Measurements from ENCODE around the gene CDK11B.
"Not testable (repeated sequence)": the region's sequence is repeated elsewhere in the genome, so short reads cannot be mapped to it uniquely, and the experiment has no call there.

The CDK11B gene

DNA sequence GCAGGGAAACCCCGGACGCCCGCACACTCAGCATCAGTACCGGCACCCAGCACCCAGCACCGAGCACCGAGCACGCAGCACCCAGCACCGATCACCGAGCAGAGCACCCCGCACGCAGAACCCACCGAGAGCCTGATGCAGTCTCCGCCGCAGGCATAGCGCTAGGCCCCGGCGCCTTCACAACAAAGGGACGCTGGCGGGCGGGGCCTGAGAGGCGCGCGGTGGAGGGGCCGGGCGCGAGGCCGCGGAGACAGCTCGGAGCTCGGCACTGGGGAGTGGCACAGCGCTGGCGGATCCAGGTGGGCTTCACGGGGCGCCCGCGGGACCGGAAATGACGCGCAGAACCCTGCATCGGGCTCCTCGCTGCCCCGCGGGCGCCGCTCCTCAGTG lies 33.5 kb upstream of the CDK11B start:
- DNase-seq (ENCODE audit: low read depth, low spot score); POLR2A ChIA-PET; CTCF ChIA-PET: not testable (repeated sequence)
- peak overlapping the region; percentile 56 for H3K4me3 ChIP-seq (ENCODE audit: low read depth, low read length)

DNA sequence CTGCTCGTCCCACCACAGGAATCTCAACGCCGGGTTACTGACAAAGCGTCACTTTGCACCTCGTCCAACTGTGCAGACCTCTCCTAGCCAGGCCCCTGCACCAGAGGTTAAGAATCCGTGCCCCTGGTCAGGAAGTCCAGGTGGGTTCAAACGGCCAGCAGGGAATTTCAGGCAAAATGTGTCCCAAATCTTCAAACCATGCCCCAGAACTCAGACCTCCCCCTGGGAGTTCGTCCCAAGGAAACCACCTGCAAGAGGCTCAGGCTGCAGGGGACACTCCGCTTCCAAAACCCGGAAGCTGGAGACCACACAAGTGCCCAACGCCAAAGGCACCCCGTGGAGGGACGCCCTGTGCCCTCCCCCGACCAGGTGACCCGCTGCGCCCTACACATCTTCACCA lies 32.6 kb upstream of the CDK11B start:
- POLR2A ChIA-PET; DNase-seq (ENCODE audit: low read depth, low spot score); CTCF ChIA-PET: not testable (repeated sequence)
- peak overlapping the region; percentile 44 for H3K4me3 ChIP-seq (ENCODE audit: low read depth, low read length)

DNA sequence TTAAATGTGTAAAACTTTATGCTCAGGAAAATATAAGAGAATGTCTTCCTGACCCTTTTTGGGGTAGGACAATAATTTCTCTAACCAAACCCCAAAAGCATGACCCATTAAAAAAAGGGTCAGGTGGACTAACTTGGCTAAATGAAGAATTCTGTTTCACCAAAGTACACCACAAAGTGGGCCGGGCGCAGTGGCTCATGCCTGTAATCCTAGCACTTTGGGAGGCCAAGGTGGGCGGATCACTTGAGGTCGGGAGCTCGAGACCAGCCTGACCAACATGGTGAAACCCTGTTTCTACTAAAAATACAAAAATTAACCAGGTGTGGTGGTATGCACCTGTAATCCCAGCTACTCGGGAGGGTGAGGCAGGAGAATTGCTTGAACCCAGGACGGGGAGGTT lies 30.7 kb upstream of the CDK11B start:
- H3K4me3 ChIP-seq (ENCODE audit: low read depth, low read length); DNase-seq (ENCODE audit: low read depth, low spot score); CTCF ChIA-PET; POLR2A ChIA-PET: not testable (repeated sequence)

DNA sequence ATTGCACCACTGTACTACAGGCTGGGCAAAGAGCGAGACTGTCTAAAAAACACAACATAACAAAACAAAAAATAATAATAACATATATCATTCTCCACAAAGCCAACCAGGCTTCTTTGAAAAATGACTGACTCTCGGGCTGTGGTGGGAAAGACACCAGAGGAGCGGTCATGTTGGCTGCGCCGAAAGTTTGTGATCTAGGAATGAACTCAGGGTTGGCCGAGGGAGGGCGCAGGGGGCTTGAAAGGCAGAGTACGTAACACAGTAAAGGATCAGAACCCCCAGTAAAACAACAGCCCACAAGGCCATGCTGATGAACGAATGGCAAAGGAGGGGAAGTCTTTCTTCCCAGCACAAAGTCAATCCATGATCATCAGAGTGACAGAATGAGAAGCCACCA lies 29.0 kb upstream of the CDK11B start:
- TF ChIP-seq, protein P1, sequence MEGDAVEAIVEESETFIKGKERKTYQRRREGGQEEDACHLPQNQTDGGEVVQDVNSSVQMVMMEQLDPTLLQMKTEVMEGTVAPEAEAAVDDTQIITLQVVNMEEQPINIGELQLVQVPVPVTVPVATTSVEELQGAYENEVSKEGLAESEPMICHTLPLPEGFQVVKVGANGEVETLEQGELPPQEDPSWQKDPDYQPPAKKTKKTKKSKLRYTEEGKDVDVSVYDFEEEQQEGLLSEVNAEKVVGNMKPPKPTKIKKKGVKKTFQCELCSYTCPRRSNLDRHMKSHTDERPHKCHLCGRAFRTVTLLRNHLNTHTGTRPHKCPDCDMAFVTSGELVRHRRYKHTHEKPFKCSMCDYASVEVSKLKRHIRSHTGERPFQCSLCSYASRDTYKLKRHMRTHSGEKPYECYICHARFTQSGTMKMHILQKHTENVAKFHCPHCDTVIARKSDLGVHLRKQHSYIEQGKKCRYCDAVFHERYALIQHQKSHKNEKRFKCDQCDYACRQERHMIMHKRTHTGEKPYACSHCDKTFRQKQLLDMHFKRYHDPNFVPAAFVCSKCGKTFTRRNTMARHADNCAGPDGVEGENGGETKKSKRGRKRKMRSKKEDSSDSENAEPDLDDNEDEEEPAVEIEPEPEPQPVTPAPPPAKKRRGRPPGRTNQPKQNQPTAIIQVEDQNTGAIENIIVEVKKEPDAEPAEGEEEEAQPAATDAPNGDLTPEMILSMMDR (IDR thresholded peaks at IDR 0.05; ENCODE audit: insufficient read depth, low read length, missing control alignments): no peak
- DNase-seq (ENCODE audit: low read depth, low spot score): no peak
- ChIA-PET CTCF (no interaction called here), POLR2A (no interaction called here)
- H3K4me3 ChIP-seq (ENCODE audit: low read depth, low read length): no peak overlapping the region

DNA sequence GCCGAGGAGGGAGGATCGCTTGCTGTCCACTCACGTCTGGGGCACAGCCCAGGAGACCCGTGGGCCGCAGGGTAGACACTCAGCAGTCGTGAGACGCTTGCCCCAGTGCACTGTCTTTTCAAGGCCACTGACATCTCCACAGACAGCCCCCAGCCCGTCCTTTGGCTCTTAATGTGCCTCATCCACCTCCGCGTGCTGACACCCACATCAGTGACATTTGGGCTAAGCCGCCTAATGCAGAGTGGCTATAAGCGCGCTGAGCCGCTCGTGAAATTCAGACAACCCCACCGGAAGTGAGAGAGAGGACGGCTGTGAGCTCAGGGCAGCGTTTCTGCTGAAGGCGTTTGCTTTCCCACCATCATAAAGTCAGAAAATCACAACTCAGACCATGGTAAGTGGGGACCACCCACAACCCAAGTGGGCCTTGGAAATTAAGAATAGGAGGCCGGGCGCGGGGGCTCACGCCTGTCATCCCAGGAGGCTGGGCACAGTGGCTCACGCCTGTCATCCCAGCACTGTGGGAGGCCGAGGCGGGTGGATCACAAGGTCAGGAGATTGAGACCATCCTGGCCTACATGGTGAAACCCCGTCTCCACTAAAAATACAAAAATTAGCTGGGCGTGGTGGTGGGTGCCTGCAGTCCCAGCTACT lies 25.4 kb upstream of the CDK11B start:
- DNase-seq (ENCODE audit: low read depth, low spot score): no peak
- TF ChIP-seq, protein P1 (IDR thresholded peaks at IDR 0.05; ENCODE audit: insufficient read depth, low read length, missing control alignments): no peak
- ChIA-PET POLR2A (no interaction called here), CTCF (interaction anchor here (1.0 kb wide), 1 partner anchor 19 kb away, joined by 3 read pairs; no protein-coding TSS in a partner anchor)
- H3K4me3 ChIP-seq (ENCODE audit: low read depth, low read length): no peak overlapping the region

DNA sequence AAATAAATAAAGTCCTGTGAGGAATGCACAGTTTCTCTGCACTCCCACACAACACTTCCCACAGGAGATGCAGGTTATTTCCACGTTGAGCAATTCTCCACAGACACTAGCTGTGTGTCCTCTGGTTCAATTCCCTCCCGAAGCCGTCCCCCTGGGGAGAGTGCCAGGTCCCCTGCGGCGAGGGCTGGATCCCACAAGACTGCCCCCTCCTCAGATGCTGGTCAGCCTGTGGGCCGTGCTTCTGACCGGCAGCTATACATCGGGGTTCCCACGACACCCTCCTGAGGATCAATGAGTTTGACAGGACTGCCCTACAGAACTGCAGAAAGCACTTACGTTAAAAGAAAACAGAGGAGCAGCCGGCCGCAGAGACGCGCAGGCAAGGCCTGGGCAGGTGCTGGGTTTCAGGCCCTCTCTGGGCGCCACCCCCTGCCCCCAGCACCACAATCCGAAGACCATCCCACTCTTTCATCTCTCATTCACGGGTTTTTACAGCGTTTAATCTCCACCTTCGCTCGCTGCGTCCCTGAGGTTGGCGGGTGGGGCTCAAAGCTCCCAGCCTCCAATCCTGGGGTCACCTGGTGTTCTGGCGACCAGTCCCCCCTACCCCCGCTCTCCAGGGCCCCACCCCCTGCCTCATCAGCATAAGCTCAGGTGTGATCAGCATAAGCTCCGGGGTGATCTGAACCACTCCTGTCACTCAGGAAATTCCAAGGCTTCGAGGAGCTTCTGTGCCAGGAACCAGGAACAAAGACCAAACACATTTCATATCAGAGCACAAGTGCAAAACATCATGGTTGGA lies 24.5 kb upstream of the CDK11B start:
- TF ChIP-seq, protein P1 (IDR thresholded peaks at IDR 0.05; ENCODE audit: insufficient read depth, low read length, missing control alignments): no peak
- no peak overlapping the region for H3K4me3 ChIP-seq (ENCODE audit: low read depth, low read length)
- POLR2A ChIA-PET: no interaction called here
- DNase-seq (ENCODE audit: low read depth, low spot score): no peak
- CTCF ChIA-PET: no interaction called here

DNA sequence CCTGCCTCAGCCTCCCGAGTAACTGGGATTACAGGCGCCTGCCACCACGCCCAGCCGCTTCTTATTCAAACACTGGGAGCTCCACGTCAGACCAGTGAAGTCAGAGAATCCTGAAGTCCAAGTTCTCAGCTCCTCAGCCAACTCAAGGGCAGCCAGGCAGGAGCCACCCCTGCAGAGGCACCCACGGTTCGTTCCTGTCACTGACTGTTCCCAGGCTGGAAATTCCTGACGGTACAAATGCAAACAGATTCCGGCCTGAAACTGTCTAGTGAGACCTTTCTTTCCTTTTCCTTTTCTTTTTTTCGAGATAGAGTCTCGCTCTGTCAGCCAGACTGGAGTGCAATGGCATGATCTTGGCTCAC lies 22.1 kb upstream of the CDK11B start:
- CTCF ChIA-PET: interaction anchor here (1.6 kb wide), 1 partner anchor 15 kb away, joined by 3 read pairs; no protein-coding TSS in a partner anchor
- TF ChIP-seq, protein P1 (IDR thresholded peaks at IDR 0.05; ENCODE audit: insufficient read depth, low read length, missing control alignments): no peak
- POLR2A ChIA-PET: interaction anchor here (0.7 kb wide), 1 partner anchor 16 kb away, joined by 5 read pairs; no protein-coding TSS in a partner anchor

More for the DNA sequence above, 22.1 kb upstream of the CDK11B start:
- DNase-seq (ENCODE audit: low read depth, low spot score): no peak
- no peak overlapping the region for H3K4me3 ChIP-seq (ENCODE audit: low read depth, low read length)

All from AG04449 (cell line).